CD4-positive, alpha-beta T cell treated with Interleukin-6 for 4 hours (primary cell): Measurements from ENCODE around the gene CCDC86.

Source experiments
- DNase-seq: peaks from one replicate; pipeline ENCODE4 v3.0.0-alpha.2; 2020; ENCODE audit warnings: mixed read lengths

The CCDC86 gene

DNA sequence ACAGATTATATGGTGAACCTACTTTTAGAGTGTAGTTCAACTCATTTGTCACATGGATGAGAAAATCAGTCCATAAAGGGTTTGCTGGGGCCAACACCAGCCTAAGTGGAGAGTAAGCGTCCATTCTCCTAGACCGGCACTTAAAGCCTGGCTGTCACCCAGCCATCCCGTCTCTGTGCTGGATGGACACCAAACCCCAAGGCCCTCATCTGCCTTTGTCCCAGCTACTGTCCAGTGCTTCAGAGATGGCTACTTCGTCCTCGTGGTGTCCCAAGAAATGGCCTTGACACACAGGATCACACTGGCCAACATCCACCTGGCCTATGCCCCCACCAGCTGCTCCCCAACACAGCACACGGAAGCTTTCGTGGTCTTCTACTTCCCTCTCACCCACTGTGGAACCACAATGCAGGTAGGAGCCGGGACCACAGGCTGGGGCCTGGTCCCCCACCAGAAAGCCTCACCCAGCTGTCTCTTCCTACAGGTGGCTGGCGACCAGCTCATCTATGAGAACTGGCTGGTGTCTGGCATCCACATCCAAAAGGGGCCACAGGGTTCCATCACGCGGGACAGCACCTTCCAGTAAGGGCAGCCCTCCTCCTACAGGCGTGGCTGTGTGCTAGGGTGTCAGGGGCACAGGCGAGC, 28.9 kb downstream of the CCDC86 start:
- DNase-seq, result no peak

- DNase-seq, result no peak
Measured at GRCh38 chr11:60871378-60872061, 29.6 kb downstream of the CCDC86 start.

DNA sequence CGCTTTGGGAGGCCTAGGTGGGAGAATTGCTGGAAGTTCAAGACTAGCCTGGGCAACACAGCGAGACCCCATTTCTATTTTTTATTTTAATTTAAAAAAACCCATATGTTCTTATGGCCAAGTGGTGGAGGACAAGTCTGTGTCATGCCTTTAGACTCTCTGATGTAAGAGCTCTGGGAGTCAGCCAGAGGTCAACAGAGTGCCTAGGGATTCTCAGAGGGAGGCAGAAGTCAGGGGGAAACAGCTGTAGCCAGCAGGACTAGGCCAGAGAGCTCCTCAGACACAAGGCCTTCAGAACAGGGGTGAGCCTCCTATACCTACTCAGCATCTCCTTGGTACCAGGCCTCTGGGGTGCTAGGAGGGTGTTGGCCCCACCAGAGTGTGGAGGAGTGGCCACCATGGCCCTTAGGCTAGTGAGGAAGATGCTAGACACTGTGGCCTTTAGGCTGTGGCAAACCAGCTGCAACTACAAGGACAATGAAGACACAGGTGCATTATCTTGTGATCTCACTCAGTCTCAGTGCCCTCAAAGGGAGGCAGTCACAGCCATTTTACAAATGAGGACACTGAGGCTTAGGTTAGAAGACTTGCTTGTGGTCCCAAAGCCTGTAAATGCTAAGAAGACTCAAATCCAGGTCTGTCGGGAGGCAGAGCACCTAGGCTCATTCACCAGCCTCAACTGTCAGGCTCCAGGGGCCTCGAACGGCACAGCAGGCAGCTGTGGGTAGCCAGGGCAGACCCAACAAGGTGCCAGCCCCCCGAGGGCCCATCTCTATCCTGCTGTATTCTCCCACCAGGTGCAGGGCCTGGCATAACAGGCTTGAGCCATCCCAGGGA, 30.4 kb downstream of the CCDC86 start:
- no peak for DNase-seq

DNA sequence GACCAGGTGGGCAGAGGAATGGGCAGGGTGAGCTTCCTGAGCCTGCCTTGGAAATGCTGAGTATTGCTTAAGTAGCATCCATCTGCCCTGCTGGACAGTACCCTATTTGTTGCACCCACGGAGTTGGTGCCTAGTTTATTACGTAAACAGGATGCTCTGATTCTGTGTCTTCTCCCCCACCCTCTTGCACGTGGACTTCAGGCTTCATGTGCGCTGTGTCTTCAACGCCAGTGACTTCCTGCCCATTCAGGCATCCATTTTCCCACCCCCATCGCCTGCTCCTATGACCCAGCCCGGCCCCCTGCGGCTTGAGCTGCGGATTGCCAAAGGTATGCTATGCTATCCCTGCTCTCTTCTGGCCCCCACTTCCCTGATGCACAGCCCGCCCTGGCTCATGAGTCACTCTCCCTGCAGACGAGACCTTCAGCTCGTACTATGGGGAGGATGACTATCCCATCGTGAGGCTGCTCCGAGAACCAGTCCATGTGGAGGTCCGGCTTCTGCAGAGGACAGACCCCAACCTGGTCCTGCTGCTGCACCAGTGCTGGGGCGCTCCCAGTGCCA, 31.1 kb downstream of the CCDC86 start:
- no peak for DNase-seq

DNA sequence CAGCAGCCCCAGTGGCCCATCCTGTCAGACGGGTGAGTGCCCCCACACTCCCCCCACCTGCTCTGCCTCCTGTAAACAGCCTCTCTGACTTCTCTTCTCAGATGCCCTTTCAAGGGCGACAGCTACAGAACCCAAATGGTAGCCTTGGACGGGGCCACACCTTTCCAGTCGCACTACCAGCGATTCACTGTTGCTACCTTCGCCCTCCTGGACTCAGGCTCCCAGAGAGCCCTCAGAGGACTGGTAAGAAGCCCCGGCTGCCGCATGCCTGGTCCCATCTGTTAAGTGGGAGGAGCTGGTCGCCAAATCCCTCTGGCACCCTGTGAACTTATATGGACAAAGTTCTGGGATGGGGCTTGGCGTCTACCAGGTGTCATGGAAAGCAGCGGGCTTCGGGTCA, 31.6 kb downstream of the CCDC86 start:
- DNase-seq, result no peak

DNA sequence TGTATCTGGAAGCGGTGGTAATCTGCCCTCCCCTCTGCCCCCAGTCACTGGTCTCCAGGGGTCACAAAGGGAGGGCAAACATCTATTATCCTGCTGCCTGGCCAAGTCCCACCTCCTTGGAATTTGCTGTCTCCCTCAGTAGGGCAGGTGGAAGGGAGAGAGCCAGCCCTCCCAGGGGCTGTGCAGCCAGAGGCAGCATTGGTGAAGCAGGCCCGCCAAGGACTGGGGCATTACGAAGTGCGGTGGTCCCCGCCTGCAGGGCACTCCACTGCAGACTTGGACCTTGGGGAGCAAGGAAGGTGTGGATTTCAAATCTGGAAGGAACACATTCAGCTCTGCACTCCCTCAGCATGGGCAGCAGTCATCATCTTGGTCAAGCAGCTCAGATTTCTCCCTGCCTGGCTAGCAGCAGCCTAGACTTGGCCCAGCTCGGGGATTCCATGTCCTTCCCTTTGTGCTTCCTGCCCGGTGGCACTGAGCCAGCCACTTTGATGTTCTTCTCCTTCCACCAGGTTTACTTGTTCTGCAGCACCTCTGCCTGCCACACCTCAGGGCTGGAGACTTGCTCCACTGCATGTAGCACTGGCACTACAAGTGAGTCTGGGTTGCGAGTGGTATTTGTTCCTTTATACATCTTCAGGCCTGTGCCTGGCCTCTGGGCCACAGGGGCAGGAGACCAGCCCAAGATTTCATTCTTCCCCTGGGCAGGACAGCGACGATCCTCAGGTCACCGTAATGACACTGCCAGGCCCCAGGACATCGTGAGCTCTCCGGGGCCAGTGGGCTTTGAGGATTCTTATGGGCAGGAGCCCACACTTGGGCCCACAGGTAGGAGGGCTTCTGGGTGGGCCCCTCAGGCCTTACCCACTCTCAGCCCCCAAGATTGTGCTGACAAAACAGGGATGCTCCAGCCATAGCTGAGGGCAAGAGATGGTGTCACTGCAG, 32.8 kb downstream of the CCDC86 start:
- DNase-seq, result no peak

DNA sequence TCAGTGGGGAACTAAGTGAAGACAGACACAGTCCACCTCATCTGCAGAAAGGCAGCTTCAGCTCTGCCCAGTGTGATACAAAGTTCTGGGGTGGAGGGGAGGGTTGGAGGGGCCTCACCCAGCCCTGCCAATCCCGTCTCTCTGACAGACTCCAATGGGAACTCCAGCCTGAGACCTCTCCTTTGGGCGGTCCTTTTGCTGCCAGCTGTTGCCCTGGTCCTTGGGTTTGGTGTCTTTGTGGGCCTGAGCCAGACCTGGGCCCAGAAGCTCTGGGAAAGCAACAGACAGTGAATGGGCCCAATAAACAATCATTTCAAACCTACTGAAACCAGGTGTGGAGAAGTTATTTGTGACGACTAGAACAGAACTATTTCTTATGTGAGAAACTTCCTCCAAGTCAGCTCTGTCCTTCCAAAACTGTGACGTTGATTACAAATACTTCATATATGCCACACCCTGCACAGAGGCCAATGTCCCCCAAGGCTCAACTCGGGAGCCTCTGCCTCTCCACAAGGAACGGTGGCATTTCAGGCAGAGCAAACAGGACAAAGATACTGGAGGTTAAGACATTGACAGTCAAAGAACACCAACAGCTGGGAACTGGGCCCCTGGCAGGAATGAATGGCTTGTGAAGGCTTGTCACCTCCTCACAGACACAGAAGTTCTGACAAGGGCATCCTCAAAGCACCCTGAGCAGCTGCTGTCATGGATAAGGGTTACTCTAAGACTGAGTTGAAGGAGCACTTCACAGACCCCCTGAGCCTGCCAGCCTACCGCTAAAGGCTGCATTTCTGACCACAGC, 33.7 kb downstream of the CCDC86 start:
- DNase-seq, result no peak

- no peak for DNase-seq
Measured at GRCh38 chr11:60876168-60876485, 34.2 kb downstream of the CCDC86 start.

GRCh38 chr11:60878245-60879101, 36.6 kb downstream of the CCDC86 start:
- DNase-seq, result no peak

DNA sequence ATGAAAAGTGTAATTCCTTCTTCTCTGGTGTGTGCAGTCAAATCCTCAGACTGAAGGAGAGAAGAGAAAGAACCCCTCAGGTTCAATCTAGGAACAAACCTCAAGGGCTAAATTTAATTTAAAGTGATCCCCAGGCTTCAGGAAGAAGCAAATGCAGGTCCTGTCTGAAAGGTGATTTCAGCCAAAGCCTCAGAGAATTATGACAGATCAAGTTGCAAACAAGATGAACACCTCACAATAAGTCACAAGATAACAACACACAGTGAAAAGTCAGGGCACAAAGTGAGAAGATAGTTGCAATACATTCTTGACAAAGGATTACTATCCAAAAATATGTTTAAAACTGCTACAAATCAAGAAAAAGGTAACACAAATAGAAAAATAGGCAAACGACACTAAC, 37.2 kb downstream of the CCDC86 start:
- DNase-seq, result no peak

DNA sequence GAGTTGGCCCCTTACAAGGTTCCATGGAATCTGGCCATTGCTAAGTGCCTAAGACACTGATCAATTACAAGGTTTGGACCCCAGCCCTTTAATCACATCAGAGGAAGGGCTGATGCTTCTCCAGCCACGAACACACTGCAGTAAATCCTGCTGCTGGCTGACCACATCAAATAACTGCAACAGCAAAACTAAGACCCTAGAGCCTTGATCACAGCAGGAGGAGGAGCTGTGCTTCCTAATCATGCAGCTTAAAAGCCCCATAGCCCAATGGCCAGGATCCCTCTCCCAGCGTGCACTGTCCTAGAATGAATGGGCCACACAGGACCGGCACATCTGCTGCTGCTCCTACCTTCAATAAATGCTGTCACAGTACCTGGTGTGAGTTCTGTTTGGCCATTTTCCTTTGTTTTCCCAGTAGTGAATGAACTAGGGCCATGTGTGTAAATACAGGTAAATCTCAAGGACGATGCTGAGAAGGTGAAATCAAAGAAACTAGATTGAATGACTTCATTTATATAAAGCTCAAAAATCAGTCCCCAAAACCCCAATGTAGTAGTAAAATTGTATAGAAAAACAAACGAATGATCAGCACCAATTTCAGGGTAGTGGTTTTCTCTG, 38.2 kb downstream of the CCDC86 start:
- DNase-seq, result no peak

DNA sequence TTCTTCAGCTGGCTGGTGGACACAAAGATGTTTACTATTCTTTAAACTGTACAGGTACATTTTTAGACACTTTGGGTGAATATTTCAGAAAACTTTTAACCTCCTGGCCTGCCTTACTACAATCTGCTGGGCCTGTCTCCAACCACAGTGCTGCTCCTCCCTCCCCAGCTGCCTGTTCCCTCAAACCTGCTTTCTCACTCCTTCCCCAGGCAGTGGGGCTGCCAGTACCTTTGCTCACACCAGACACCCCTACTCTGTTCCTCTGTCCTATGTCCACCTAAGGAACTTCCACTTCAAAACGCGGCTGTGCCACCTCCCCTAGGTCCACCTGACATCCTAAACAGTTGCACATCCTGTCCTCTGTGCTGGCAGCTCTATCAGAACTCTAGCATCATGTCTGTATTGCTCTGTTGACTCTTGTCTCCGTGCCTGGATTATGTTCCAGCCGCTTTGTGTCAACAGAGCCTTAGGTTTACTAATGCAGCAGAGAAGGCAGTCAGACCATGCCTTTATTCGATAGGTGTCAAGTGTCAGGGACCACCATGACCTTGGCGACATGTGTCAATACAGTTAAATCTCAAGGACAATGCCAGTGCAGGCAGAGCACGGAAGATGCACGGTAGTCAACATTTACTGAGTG, 38.9 kb downstream of the CCDC86 start:
- no peak for DNase-seq

DNA sequence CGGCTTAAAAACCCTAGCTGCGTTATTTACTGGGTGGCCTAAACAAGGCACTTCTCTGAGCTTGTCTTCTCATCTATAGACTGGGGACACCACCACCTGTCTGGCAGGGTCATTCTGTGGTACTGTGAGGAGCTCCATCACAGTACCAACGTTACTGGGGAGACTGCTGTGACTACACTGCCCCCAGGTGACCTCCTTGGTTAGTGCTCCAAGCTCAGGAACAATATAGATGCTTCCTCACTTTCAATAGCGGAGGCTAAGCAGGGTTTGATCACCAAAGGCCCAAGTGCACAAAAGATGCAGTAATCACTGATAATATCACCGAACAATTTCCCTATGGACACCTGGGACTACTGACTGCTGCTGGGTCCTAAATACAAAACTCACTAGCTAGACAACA, 45.6 kb downstream of the CCDC86 start:
- DNase-seq, result peak; percentile 42

DNA sequence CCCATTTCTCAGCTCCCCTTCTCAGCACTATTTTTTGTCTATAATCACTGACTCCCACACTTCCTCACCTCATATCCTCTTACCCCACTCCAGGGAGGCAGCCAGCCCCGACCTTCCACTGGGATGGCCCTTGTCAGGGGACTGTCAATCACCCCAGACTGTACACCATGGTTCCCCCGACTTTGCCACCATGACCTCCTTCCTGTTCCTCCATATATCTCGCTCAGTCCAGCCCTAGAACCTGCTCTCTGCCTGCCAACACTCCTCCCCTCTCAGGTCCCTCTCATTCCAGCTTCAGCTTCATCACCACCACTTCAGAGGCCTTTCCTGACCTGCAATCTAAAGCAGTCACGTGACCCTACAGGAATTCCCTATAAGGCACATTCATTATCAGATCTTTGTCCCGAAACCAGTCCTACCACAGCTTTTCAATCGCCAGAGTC, 48.0 kb downstream of the CCDC86 start:
- no peak for DNase-seq

GRCh38 chr11:60890696-60891095, 48.8 kb downstream of the CCDC86 start:
- no peak for DNase-seq

GRCh38 chr11:60891103-60891741, 49.3 kb downstream of the CCDC86 start:
- DNase-seq, result no peak

- DNase-seq, result no peak
Measured at GRCh38 chr11:60895687-60896086, 53.8 kb downstream of the CCDC86 start.

DNA sequence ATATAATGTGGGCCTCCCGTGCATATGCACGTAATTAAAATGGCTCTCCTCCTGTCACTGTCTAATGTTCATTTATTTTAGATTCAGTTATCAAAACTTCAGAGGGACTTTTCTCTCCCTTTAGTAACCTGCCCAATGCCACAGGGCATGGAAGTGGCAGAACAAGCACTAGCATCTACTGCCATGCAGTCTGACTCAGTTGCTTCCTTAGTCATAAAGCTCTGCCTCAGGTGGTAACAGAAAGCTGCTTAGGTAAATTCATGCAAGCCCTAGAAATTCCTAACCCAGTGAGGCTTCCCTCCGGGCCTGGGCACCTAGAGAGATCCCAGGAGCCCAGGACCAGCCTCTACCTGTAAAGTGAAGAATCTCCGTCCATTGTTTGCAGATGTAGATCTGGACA, 55.6 kb downstream of the CCDC86 start:
- DNase-seq, result no peak
